GM23338 (cell line): ENCODE measurements around the gene TELO2. TPM values are rescaled to one million over a fixed set of nuclear protein-coding genes. Genes with fewer than 3 reads are reported as not detected.

ENCODE experiments used
- ATAC-seq: fragments of 200-7000 bp; cut with Tn5 transposase; 3 replicates; pipeline ENCODE4 v1.9.1; 2020
- DNase-seq: peaks from one replicate; pipeline ENCODE4 v3.0.0-alpha.2; 2015; ENCODE audit warnings: low spot score
- H2AFZ ChIP-seq: fragments of 200-600 bp; sonication (generic); 2 replicates; pipeline ENCODE4 v1.8.0; 2016; ENCODE audit warnings: antibody characterized with exemption, mild to moderate bottlenecking, moderate library complexity
- H3F3A ChIP-seq: fragments of 200-600 bp; sonication (generic); replicated peaks from 2 replicates; pipeline ENCODE4 v1.8.0; 2017; ENCODE audit warnings: antibody characterized with exemption, mixed run types, low read depth
- H3K27ac ChIP-seq: fragments of 200-600 bp; sonication (generic); 2 replicates; pipeline ENCODE4 v1.6.1; 2016; ENCODE audit warnings: low read depth
- H3K27me3 ChIP-seq: fragments of 200-600 bp; sonication (generic); 2 replicates; pipeline ENCODE4 v1.8.0; 2016; ENCODE audit warnings: mild to moderate bottlenecking, mixed run types, moderate library complexity; ENCODE audit not compliant: insufficient read depth
- H3K36me3 ChIP-seq: fragments of 200-600 bp; sonication (generic); 2 replicates; pipeline ENCODE4 v1.8.0; 2016; ENCODE audit warnings: mild to moderate bottlenecking; ENCODE audit not compliant: insufficient read depth
- H3K4me1 ChIP-seq: fragments of 200-600 bp; sonication (generic); 2 replicates; pipeline ENCODE4 v1.8.0; 2016; ENCODE audit warnings: mild to moderate bottlenecking, moderate library complexity; ENCODE audit not compliant: insufficient read depth
- H3K4me2 ChIP-seq: fragments of 200-600 bp; sonication (generic); 2 replicates; pipeline ENCODE4 v1.7.1; 2017; ENCODE audit warnings: mixed run types
- H3K4me3 ChIP-seq: fragments of 200-600 bp; sonication (generic); 2 replicates; pipeline ENCODE4 v1.6.1; 2016; ENCODE audit warnings: mixed run types
- H3K79me2 ChIP-seq: fragments of 200-600 bp; sonication (generic); replicated peaks from 2 replicates; pipeline ENCODE4 v1.8.0; 2017; ENCODE audit warnings: mild to moderate bottlenecking; ENCODE audit not compliant: insufficient read depth
- H3K9me2 ChIP-seq: fragments of 200-600 bp; sonication (generic); 2 replicates; pipeline ENCODE4 v1.8.0; 2017; ENCODE audit not compliant: insufficient read depth
- H4K20me1 ChIP-seq: fragments of 200-600 bp; sonication (generic); replicated peaks from 2 replicates; pipeline ENCODE4 v1.8.0; 2017; ENCODE audit warnings: mild to moderate bottlenecking; ENCODE audit not compliant: insufficient read depth
- H3K27ac Mint-ChIP-seq: 2 replicates; pipeline ENCODE4 v1.8.0; 2020; ENCODE audit warnings: inconsistent platforms, mild to moderate bottlenecking, moderate library complexity, mixed read lengths
- H3K27me3 Mint-ChIP-seq: 3 replicates; pipeline ENCODE4 v1.8.0; 2022; ENCODE audit warnings: low read depth, mild to moderate bottlenecking, moderate library complexity, mixed read lengths, inconsistent platforms; ENCODE audit not compliant: insufficient read depth, poor library complexity
- H3K36me3 Mint-ChIP-seq: 3 replicates; pipeline ENCODE4 v1.8.0; 2021; ENCODE audit warnings: low read depth, mild to moderate bottlenecking, inconsistent platforms, moderate library complexity, mixed read lengths
- H3K4me1 Mint-ChIP-seq: 3 replicates; pipeline ENCODE4 v1.8.0; 2020; ENCODE audit warnings: mild to moderate bottlenecking, inconsistent platforms, mixed read lengths
- H3K4me3 Mint-ChIP-seq: 3 replicates; pipeline ENCODE4 v1.8.0; 2021; ENCODE audit warnings: moderate library complexity, mild to moderate bottlenecking, inconsistent platforms, mixed read lengths
- H3K9me3 Mint-ChIP-seq: 3 replicates; pipeline ENCODE4 v1.8.0; 2020; ENCODE audit warnings: moderate library complexity, mild to moderate bottlenecking, inconsistent platforms, mixed read lengths
- CREB1 ChIP-seq: fragments of 250-450 bp; sonication (Bioruptor Pico); IDR thresholded peaks from 2 replicates; pipeline ENCODE4 v1.5.0; 2020; ENCODE audit warnings: low read depth, mild to moderate bottlenecking, moderate library complexity
- EZH2 ChIP-seq: fragments of 200-600 bp; sonication (generic); IDR thresholded peaks from one replicate; pipeline ENCODE4 v1.8.0; 2017; ENCODE audit warnings: antibody characterized with exemption, mild to moderate bottlenecking, low read depth; ENCODE audit not compliant: unreplicated experiment
- EZH2phosphoT487 ChIP-seq: fragments of 200-600 bp; sonication (generic); IDR thresholded peaks from one replicate; pipeline ENCODE4 v1.8.1; 2018; ENCODE audit warnings: antibody characterized with exemption; ENCODE audit not compliant: unreplicated experiment
- JUNB ChIP-seq: IDR thresholded peaks from one replicate; pipeline ENCODE4 v1.6.1; 2016; ENCODE audit warnings: antibody characterized with exemption; ENCODE audit not compliant: unreplicated experiment
- NANOG ChIP-seq: IDR thresholded peaks from 2 replicates; pipeline ENCODE4 v1.6.1; 2016; ENCODE audit warnings: antibody characterized with exemption, borderline replicate concordance
- POLR2AphosphoS5 ChIP-seq: IDR thresholded peaks from 2 replicates; pipeline ENCODE4 v1.6.1; 2016; ENCODE audit warnings: antibody characterized with exemption, low read depth
- STAT1 ChIP-seq: IDR thresholded peaks from one replicate; pipeline ENCODE4 v1.6.1; 2016; ENCODE audit warnings: antibody characterized with exemption; ENCODE audit not compliant: unreplicated experiment
- ZNF114 ChIP-seq: fragments of 250-450 bp; sonication (Bioruptor Pico); IDR thresholded peaks from 2 replicates; pipeline ENCODE4 v1.5.0; 2020; ENCODE audit warnings: mild to moderate bottlenecking, moderate library complexity
- ZNF331 ChIP-seq: fragments of 250-450 bp; sonication (Bioruptor Pico); IDR thresholded peaks from 2 replicates; pipeline ENCODE4 v1.5.0; 2020; ENCODE audit warnings: low read depth, mild to moderate bottlenecking, moderate library complexity
- polyA plus RNA-seq: library from polyadenylated mRNA; unstranded; fragments of >200 nt; fragmentation: Nextera tagmentation; extraction: Ambion mirVana; gene quantifications from 2 replicates; pipeline ENCODE4 v1.2.1, GENCODE V29; 2016
- total RNA-seq: library from RNA; depleted of rRNA; stranded (reverse); fragments of >200 nt; shearing (Covaris generic); gene quantifications from 2 replicates; pipeline ENCODE4 v1.2.3, GENCODE V29; 2014
- TF ChIP-seq, protein P1 (sequence below): fragments of 250-450 bp; sonication (Bioruptor Pico); IDR thresholded peaks from 2 replicates; pipeline ENCODE4 v1.5.0; 2020; ENCODE audit warnings: mild to moderate bottlenecking, moderate library complexity
- TF ChIP-seq, protein P2 (sequence below): IDR thresholded peaks from one replicate; pipeline ENCODE4 v1.6.1; 2018; ENCODE audit warnings: antibody characterized with exemption; ENCODE audit not compliant: unreplicated experiment
- TF ChIP-seq, protein P3 (sequence below): IDR thresholded peaks from 2 replicates; pipeline ENCODE4 v1.6.1; 2016; ENCODE audit warnings: antibody characterized with exemption
- TF ChIP-seq, protein P4 (sequence below), 2 experiments: fragments of 200-600 bp in 1 of 2; sonication (generic) in 1 of 2; conservative IDR thresholded peaks; 2 replicates each; pipeline versions ENCODE4 v1.5.1 to v1.6.1; 2016 to 2017; ENCODE audit warnings: antibody characterized with exemption in 2 of 2, low read depth in 2 of 2, mild to moderate bottlenecking in 2 of 2, moderate library complexity in 1 of 2

The TELO2 gene
- total and polyA plus RNA-seq, 2 experiments from 2014 or later = 45.4 to 76.0 TPM

DNA sequence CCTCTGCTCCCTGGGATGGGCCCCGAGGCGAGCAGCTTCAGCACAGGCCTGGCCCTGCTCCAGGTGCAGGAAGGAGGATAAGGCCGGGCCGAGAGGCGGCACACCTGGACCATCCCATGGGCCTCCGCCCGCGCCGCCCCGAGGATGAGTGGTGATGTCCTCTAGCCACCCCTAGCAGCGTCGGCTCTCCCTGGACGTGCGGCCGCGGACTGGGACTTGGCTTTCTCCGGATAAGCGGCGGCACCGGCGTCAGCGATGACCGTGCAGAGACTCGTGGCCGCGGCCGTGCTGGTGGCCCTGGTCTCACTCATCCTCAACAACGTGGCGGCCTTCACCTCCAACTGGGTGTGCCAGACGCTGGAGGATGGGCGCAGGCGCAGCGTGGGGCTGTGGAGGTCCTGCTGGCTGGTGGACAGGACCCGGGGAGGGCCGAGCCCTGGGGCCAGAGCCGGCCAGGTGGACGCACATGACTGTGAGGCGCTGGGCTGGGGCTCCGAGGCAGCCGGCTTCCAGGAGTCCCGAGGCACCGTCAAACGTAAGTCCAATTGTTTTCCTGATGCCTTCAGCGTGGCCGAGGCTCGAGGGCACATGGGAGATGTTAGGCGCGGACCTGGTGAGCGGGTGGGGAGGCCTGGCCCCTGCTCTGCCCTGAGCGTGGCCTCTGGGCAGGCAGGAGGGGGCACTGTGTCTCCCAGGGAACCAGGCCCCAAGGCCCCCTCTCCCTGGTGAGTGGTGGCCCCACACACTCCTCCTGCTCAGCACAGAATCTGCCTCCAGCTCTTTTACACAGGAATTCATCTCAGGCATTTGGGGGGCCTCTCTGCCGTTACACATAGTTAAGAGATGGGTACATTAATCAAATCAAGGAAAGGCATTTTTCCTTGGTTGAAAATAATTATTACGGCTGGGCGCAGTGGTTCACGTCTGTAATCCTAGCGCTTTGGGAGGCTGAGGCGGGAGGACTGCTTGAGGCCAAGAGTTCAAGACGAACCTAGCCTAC, 41.2 kb downstream of the TELO2 start:
- TF ChIP-seq ZNF114 = no peak
- TF ChIP-seq, protein P1, sequence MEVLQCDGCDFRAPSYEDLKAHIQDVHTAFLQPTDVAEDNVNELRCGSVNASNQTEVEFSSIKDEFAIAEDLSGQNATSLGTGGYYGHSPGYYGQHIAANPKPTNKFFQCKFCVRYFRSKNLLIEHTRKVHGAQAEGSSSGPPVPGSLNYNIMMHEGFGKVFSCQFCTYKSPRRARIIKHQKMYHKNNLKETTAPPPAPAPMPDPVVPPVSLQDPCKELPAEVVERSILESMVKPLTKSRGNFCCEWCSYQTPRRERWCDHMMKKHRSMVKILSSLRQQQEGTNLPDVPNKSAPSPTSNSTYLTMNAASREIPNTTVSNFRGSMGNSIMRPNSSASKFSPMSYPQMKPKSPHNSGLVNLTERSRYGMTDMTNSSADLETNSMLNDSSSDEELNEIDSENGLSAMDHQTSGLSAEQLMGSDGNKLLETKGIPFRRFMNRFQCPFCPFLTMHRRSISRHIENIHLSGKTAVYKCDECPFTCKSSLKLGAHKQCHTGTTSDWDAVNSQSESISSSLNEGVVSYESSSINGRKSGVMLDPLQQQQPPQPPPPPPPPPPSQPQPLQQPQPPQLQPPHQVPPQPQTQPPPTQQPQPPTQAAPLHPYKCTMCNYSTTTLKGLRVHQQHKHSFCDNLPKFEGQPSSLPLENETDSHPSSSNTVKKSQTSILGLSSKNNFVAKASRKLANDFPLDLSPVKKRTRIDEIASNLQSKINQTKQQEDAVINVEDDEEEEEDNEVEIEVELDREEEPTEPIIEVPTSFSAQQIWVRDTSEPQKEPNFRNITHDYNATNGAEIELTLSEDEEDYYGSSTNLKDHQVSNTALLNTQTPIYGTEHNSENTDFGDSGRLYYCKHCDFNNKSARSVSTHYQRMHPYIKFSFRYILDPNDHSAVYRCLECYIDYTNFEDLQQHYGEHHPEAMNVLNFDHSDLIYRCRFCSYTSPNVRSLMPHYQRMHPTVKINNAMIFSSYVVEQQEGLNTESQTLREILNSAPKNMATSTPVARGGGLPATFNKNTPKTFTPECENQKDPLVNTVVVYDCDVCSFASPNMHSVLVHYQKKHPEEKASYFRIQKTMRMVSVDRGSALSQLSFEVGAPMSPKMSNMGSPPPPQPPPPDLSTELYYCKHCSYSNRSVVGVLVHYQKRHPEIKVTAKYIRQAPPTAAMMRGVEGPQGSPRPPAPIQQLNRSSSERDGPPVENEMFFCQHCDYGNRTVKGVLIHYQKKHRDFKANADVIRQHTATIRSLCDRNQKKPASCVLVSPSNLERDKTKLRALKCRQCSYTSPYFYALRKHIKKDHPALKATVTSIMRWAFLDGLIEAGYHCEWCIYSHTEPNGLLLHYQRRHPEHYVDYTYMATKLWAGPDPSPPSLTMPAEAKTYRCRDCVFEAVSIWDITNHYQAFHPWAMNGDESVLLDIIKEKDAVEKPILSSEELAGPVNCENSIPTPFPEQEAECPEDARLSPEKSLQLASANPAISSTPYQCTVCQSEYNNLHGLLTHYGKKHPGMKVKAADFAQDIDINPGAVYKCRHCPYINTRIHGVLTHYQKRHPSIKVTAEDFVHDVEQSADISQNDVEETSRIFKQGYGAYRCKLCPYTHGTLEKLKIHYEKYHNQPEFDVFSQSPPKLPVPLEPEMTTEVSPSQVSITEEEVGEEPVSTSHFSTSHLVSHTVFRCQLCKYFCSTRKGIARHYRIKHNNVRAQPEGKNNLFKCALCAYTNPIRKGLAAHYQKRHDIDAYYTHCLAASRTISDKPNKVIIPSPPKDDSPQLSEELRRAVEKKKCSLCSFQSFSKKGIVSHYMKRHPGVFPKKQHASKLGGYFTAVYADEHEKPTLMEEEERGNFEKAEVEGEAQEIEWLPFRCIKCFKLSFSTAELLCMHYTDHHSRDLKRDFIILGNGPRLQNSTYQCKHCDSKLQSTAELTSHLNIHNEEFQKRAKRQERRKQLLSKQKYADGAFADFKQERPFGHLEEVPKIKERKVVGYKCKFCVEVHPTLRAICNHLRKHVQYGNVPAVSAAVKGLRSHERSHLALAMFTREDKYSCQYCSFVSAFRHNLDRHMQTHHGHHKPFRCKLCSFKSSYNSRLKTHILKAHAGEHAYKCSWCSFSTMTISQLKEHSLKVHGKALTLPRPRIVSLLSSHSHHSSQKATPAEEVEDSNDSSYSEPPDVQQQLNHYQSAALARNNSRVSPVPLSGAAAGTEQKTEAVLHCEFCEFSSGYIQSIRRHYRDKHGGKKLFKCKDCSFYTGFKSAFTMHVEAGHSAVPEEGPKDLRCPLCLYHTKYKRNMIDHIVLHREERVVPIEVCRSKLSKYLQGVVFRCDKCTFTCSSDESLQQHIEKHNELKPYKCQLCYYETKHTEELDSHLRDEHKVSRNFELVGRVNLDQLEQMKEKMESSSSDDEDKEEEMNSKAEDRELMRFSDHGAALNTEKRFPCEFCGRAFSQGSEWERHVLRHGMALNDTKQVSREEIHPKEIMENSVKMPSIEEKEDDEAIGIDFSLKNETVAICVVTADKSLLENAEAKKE (CRISPR knock-in tag) = no peak
- TF ChIP-seq, protein P2, sequence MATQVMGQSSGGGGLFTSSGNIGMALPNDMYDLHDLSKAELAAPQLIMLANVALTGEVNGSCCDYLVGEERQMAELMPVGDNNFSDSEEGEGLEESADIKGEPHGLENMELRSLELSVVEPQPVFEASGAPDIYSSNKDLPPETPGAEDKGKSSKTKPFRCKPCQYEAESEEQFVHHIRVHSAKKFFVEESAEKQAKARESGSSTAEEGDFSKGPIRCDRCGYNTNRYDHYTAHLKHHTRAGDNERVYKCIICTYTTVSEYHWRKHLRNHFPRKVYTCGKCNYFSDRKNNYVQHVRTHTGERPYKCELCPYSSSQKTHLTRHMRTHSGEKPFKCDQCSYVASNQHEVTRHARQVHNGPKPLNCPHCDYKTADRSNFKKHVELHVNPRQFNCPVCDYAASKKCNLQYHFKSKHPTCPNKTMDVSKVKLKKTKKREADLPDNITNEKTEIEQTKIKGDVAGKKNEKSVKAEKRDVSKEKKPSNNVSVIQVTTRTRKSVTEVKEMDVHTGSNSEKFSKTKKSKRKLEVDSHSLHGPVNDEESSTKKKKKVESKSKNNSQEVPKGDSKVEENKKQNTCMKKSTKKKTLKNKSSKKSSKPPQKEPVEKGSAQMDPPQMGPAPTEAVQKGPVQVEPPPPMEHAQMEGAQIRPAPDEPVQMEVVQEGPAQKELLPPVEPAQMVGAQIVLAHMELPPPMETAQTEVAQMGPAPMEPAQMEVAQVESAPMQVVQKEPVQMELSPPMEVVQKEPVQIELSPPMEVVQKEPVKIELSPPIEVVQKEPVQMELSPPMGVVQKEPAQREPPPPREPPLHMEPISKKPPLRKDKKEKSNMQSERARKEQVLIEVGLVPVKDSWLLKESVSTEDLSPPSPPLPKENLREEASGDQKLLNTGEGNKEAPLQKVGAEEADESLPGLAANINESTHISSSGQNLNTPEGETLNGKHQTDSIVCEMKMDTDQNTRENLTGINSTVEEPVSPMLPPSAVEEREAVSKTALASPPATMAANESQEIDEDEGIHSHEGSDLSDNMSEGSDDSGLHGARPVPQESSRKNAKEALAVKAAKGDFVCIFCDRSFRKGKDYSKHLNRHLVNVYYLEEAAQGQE = no peak
- TF ChIP-seq, protein P3, sequence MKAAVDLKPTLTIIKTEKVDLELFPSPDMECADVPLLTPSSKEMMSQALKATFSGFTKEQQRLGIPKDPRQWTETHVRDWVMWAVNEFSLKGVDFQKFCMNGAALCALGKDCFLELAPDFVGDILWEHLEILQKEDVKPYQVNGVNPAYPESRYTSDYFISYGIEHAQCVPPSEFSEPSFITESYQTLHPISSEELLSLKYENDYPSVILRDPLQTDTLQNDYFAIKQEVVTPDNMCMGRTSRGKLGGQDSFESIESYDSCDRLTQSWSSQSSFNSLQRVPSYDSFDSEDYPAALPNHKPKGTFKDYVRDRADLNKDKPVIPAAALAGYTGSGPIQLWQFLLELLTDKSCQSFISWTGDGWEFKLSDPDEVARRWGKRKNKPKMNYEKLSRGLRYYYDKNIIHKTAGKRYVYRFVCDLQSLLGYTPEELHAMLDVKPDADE = no peak
- no peak for TF ChIP-seq JUNB
- no peak for TF ChIP-seq POLR2AphosphoS5
- no peak for TF ChIP-seq EZH2
- TF ChIP-seq EZH2phosphoT487 = no peak
- no peak for TF ChIP-seq STAT1
- TF ChIP-seq ZNF331 (CRISPR knock-in tag) = no peak
- TF ChIP-seq, protein P4, sequence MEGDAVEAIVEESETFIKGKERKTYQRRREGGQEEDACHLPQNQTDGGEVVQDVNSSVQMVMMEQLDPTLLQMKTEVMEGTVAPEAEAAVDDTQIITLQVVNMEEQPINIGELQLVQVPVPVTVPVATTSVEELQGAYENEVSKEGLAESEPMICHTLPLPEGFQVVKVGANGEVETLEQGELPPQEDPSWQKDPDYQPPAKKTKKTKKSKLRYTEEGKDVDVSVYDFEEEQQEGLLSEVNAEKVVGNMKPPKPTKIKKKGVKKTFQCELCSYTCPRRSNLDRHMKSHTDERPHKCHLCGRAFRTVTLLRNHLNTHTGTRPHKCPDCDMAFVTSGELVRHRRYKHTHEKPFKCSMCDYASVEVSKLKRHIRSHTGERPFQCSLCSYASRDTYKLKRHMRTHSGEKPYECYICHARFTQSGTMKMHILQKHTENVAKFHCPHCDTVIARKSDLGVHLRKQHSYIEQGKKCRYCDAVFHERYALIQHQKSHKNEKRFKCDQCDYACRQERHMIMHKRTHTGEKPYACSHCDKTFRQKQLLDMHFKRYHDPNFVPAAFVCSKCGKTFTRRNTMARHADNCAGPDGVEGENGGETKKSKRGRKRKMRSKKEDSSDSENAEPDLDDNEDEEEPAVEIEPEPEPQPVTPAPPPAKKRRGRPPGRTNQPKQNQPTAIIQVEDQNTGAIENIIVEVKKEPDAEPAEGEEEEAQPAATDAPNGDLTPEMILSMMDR (conservative IDR thresholded peaks at IDR 0.05; ENCODE audit: low read depth in 2 of 2) = no peak; a peak in 1 of 4 replicates
- no peak for TF ChIP-seq CREB1
- no peak for TF ChIP-seq NANOG
- ATAC-seq (no peak; the same call in 2 of the 3 replicates), DNase-seq (no peak)
- H3K27ac Mint-ChIP-seq = no peak overlapping the region
- peaks cover 5% of the 10 kb centered on the region for H3K27me3 Mint-ChIP-seq
- H3F3A ChIP-seq = no peaks in the 10 kb centered on the region
- no peaks in the 10 kb centered on the region for H3K36me3 ChIP-seq
- H3K27ac ChIP-seq = no peak overlapping the region
- no peaks in the 10 kb centered on the region for H3K9me3 Mint-ChIP-seq
- no peaks in the 10 kb centered on the region for H4K20me1 ChIP-seq
- no peaks in the 10 kb centered on the region for H3K4me1 Mint-ChIP-seq
- H3K4me3 Mint-ChIP-seq = no peak overlapping the region
- H3K27me3 ChIP-seq = no peaks in the 10 kb centered on the region
- no peaks in the 10 kb centered on the region for H3K79me2 ChIP-seq
- H3K9me2 ChIP-seq = no peaks in the 10 kb centered on the region
- H3K4me2 ChIP-seq = no peak overlapping the region
- H2AFZ ChIP-seq = no peak overlapping the region
- H3K4me3 ChIP-seq = no peak overlapping the region
- no peaks in the 10 kb centered on the region for H3K4me1 ChIP-seq
- H3K36me3 Mint-ChIP-seq = no peaks in the 10 kb centered on the region; the same call in 2 of the 3 replicates
